OCI-LY7 (cell line): ENCODE measurements around the gene ATP6V0C. TPM values are rescaled to one million over a fixed set of nuclear protein-coding genes. Genes with fewer than 3 reads are reported as not detected.

Experiments
- Bru-seq: library from RNA; stranded (reverse); fragments of 400-500 nt; gene quantifications from one replicate; lab custom pipeline; 2021; lab: Mats Ljungman, UMichigan
- BruChase-seq, 2 experiments: library from RNA; stranded (reverse); fragments of 400-500 nt; gene quantifications; one replicate each; lab custom pipeline; 2021; lab: Mats Ljungman, UMichigan
- BruUV-seq: library from RNA; stranded (reverse); fragments of 400-500 nt; replicated peaks from 2 replicates; lab custom pipeline; 2021; lab: Mats Ljungman, UMichigan
- CTCF ChIA-PET: fragments of 300-600 bp; sonication (Branson Sonifier 250); formaldehyde crosslinking; loops from one replicate; lab custom pipeline; 2022; ENCODE audit warnings: antibody characterized with exemption; ENCODE audit not compliant: unreplicated experiment; lab: Charles Lee
- POLR2A ChIA-PET: fragments of 300-600 bp; sonication (Branson Sonifier 250); formaldehyde crosslinking; loops from one replicate; lab custom pipeline; 2022; ENCODE audit warnings: antibody characterized with exemption; lab: Charles Lee
- DNase-seq: peaks from one replicate; pipeline ENCODE4 v3.0.0-alpha.2; 2015; ENCODE audit warnings: low spot score
- H2AFZ ChIP-seq: fragments of 200-600 bp; sonication (generic), shearing (Covaris generic); 2 replicates; pipeline ENCODE4 v1.6.1; 2014; ENCODE audit warnings: mild to moderate bottlenecking, antibody characterized with exemption, low read length, moderate library complexity
- H3K27ac ChIP-seq: fragments of 200-600 bp; sonication (generic); 2 replicates; pipeline ENCODE4 v1.5.1; 2014; ENCODE audit warnings: mixed run types, low read depth, mild to moderate bottlenecking, moderate library complexity, low read length, inconsistent platforms; ENCODE audit not compliant: poor library complexity, severe bottlenecking
- H3K36me3 ChIP-seq: fragments of 200-600 bp; sonication (generic); 2 replicates; pipeline ENCODE4 v1.6.1; 2014; ENCODE audit warnings: mild to moderate bottlenecking, antibody characterized with exemption, low read length, moderate library complexity, mixed read lengths; ENCODE audit not compliant: insufficient read depth
- H3K4me1 ChIP-seq: fragments of 200-600 bp; sonication (generic); 2 replicates; pipeline ENCODE4 v1.5.1; 2014; ENCODE audit warnings: mild to moderate bottlenecking, low read length; ENCODE audit not compliant: insufficient read depth, poor library complexity, severe bottlenecking
- H3K4me2 ChIP-seq: fragments of 200-600 bp; sonication (generic); 2 replicates; pipeline ENCODE4 v1.6.1; 2014; ENCODE audit warnings: mild to moderate bottlenecking, low read length
- H3K4me3 ChIP-seq: fragments of 200-600 bp; sonication (generic); 2 replicates; pipeline ENCODE4 v1.5.1; 2014; ENCODE audit warnings: mild to moderate bottlenecking, low read depth, low read length; ENCODE audit not compliant: poor library complexity, severe bottlenecking
- H3K79me2 ChIP-seq: fragments of 200-600 bp; sonication (generic); 2 replicates; pipeline ENCODE4 v1.6.1; 2016; ENCODE audit warnings: low read depth, mild to moderate bottlenecking, low read length, moderate library complexity, mixed read lengths; ENCODE audit not compliant: insufficient read depth
- H3K9me2 ChIP-seq: fragments of 200-600 bp; sonication (generic); 2 replicates; pipeline ENCODE4 v1.6.1; 2016; ENCODE audit warnings: mild to moderate bottlenecking, low read length, mixed read lengths; ENCODE audit not compliant: insufficient read depth
- H3K9me3 ChIP-seq: fragments of 200-600 bp; sonication (generic); 2 replicates; pipeline ENCODE4 v1.6.1; 2014; ENCODE audit warnings: mild to moderate bottlenecking, mixed run types, low read length, mixed read lengths
- H4K20me1 ChIP-seq: fragments of 200-600 bp; sonication (generic); 2 replicates; pipeline ENCODE4 v1.6.1; 2014; ENCODE audit warnings: mild to moderate bottlenecking, antibody characterized with exemption, low read length, moderate library complexity, mixed read lengths; ENCODE audit not compliant: insufficient read depth
- EZH2phosphoT487 ChIP-seq: fragments of 200-600 bp; sonication (generic); IDR thresholded peaks from 2 replicates; pipeline ENCODE4 v1.6.1; 2018; ENCODE audit warnings: low read depth, borderline replicate concordance, mild to moderate bottlenecking, mixed run types, antibody characterized with exemption, low read length, moderate library complexity, mixed read lengths
- intact Hi-C: fragments of 100-400 bp; cut with micrococcal nuclease; formaldehyde crosslinking; loops from one replicate; pipeline ENCODE4 v1.10.0; 2022; ENCODE audit not compliant: unreplicated experiment
- long read RNA-seq: library from polyadenylated mRNA; stranded (forward); transcript quantifications from one replicate; pipeline ENCODE4 v2.0.0, GENCODE V29; 2022
- total RNA-seq, 2 experiments: library from RNA; depleted of rRNA in 1 of 2; stranded (reverse); fragments of >200 nt in 1 of 2; shearing (Covaris generic) in 1 of 2; gene quantifications; 2 replicates each; pipeline ENCODE4 v1.2.3, GENCODE V29; 2014 to 2022
- TF ChIP-seq, protein P1 (sequence below): fragments of 200-600 bp; sonication (generic); conservative IDR thresholded peaks from 2 replicates; pipeline ENCODE4 v1.5.1; 2014; ENCODE audit warnings: mild to moderate bottlenecking, antibody characterized with exemption, low read length, moderate library complexity, mixed read lengths

The ATP6V0C gene
- total RNA-seq (2014; rRNA removed; shearing (Covaris generic)) (15.0 and 16.4 TPM in 2 replicates), total RNA-seq (2022) (87.4 and 94.3 TPM in 2 replicates), Bru-seq, nascent RNA (percentile 48 among the genes with signal in this experiment), BruChase-seq, experiment 1, labeled RNA remaining after a 6-hour chase (percentile 51 among the genes with signal in this experiment), BruChase-seq, experiment 2, labeled RNA remaining after a 2-hour chase (percentile 52 among the genes with signal in this experiment)
- long read RNA-seq, transcript ATP6V0C-201 (3 exons, 1,175 nt), result major isoform, 42 of 43 reads
- long read RNA-seq, partial matches to known transcripts, result 0 of 43 reads
- long read RNA-seq, other reads (novel, unspliced or antisense), result 0 of 43 reads

DNA sequence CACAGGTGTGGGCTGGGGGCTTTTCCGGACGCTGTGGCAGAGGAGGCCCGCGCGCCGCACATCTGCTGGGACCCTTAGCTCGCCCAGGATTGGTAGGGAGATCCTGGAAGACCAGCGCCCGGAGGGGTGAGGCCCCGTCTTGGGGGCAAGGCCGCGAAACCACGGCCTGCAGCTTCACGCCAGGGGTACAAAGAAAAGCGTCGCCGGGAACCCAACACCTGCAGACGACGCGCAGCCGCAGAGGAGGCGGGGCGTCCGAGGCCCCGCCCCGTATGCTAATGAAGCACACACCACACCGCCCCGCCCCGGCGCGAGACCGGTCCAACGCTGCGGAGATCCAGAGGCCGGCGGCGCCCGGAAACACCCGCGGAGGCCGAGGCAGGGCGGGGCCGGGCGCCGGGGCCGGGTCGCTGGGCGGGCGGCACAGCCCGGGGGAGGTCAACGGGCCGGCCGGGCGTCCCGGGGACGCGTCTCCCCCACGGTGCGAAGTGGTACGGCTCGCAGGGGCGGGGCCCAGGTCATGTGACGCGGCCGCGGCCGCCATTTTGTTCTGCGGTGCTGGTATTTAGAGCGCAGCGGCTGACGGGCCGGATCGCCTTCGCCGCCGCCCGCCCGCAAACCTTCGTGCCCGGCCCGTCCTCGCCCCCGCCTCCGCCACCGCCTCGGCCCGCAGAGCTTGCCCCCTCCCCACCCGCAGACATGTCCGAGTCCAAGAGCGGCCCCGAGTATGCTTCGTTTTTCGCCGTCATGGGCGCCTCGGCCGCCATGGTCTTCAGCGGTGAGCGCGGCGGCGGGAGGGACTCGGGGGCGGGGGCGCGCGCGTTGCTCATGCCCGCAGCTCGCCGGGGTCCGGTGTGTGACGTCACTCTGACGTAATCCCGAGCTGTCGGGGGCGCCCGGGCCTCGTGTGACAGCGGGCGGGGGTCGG, at the start of gene ATP6V0C:
ATP6V0C (plus strand) TSS at position 548 of the 928 bp plus-strand sequence; CDS start at position 700, 152 bp downstream.
- H3K79me2 ChIP-seq, result peaks cover 46% of the 10 kb centered on the region
- no peaks in the 10 kb centered on the region for H3K9me3 ChIP-seq
- H3K9me2 ChIP-seq, result no peaks in the 10 kb centered on the region
- H3K27ac ChIP-seq, result peak within 1 kb of the TSS; percentile 80
- peak within 1 kb of the TSS; percentile 92 for H3K4me2 ChIP-seq
- peaks cover 9% of the 10 kb centered on the region for H4K20me1 ChIP-seq
- CTCF ChIA-PET, result no interaction called here
- peak within 1 kb of the TSS; percentile 99 for H3K4me3 ChIP-seq
- peaks cover 47% of the 10 kb centered on the region for H3K4me1 ChIP-seq
- POLR2A ChIA-PET, result interaction anchor here (0.6 to 0.7 kb wide), 2 partner anchors 19 to 705 kb away, joined by 3 to 4 read pairs; no protein-coding TSS in a partner anchor
- H2AFZ ChIP-seq, result peak within 1 kb of the TSS; percentile 40; the same call in 1 of the 2 replicates
- DNase-seq, result peak; percentile 95
- peaks cover 6% of the 10 kb centered on the region; the same call in 1 of the 2 replicates for H3K36me3 ChIP-seq
- BruUV-seq, result no TSS peak
- intact Hi-C loops, result loop anchor here (2.0 to 5.0 kb wide), 2 partner anchors 19 to 171 kb away; partner anchors contain the start of gene ABCA3
- TF ChIP-seq EZH2phosphoT487, result no peak
- TF ChIP-seq, protein P1, sequence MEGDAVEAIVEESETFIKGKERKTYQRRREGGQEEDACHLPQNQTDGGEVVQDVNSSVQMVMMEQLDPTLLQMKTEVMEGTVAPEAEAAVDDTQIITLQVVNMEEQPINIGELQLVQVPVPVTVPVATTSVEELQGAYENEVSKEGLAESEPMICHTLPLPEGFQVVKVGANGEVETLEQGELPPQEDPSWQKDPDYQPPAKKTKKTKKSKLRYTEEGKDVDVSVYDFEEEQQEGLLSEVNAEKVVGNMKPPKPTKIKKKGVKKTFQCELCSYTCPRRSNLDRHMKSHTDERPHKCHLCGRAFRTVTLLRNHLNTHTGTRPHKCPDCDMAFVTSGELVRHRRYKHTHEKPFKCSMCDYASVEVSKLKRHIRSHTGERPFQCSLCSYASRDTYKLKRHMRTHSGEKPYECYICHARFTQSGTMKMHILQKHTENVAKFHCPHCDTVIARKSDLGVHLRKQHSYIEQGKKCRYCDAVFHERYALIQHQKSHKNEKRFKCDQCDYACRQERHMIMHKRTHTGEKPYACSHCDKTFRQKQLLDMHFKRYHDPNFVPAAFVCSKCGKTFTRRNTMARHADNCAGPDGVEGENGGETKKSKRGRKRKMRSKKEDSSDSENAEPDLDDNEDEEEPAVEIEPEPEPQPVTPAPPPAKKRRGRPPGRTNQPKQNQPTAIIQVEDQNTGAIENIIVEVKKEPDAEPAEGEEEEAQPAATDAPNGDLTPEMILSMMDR, result no peak

DNA sequence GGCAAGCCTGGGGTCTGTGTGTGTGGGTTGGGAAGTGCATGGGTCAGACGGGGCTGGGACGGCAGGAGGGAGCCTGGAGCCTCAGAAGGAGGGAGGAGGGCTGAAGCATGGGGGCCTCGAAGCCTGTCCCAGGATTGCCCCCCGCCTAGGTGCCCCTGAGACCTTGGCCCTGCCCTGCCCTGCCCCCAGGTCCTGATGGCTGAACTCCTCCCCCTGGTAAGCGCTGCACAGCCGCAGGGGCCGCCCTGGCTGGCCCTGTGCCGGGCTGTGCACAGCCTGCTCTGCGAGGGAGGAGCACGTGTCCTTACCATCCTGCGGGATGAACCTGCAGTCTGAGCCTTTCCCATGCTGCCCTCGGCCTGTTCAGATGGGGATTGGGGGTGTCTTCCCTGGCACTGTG, 49.4 kb upstream of the ATP6V0C start:
- Histone ChIP-seq H4K20me1 (no peaks in the 10 kb centered on the region), H3K27ac (no peak overlapping the region), H2AFZ (no peak overlapping the region), H3K4me2 (no peak overlapping the region), H3K9me3 (no peaks in the 10 kb centered on the region), H3K4me3 (no peak overlapping the region), H3K9me2 (no peaks in the 10 kb centered on the region), H3K79me2 (peaks cover 18% of the 10 kb centered on the region; the same call in 1 of the 2 replicates), H3K4me1 (peaks cover 55% of the 10 kb centered on the region), H3K36me3 (peaks cover 37% of the 10 kb centered on the region)
- BruUV-seq, result TSS peak; percentile 50
- ChIA-PET POLR2A (interaction anchor here (0.7 kb wide), 1 partner anchor 17 kb away, joined by 4 read pairs; no protein-coding TSS in a partner anchor), CTCF (no interaction called here)
- no peak for DNase-seq
- no peak for TF ChIP-seq EZH2phosphoT487
- TF ChIP-seq, protein P1, result no peak
- intact Hi-C loops, result no loop called here
